ENCODE results near the gene IFI35. TPM values are rescaled to one million over a fixed set of nuclear protein-coding genes. Genes with fewer than 3 reads are reported as not detected.
"Not testable (repeated sequence)": the region's sequence is repeated elsewhere in the genome, so short reads cannot be mapped to it uniquely, and the experiment has no call there.

Gene IFI35
- total RNA-seq, 1 experiment from 2014 or later, result 9.4 TPM

- Mint-ChIP-seq H3K9me3 (ENCODE audit: unreplicated experiment) (peaks cover 13% of the 10 kb centered on the region), H3K36me3 (ENCODE audit: insufficient read depth, unreplicated experiment) (peaks cover 15% of the 10 kb centered on the region), H3K27me3 (ENCODE audit: insufficient read depth, unreplicated experiment) (no peaks in the 10 kb centered on the region), H3K27ac (ENCODE audit: unreplicated experiment) (no peak overlapping the region), H3K4me1 (ENCODE audit: low read depth, unreplicated experiment) (peaks cover 5% of the 10 kb centered on the region), H3K4me3 (ENCODE audit: unreplicated experiment) (no peak overlapping the region)
- no peak for DNase-seq
- H3K4me3 ChIP-seq (ENCODE audit: low read depth, low read length), result no peak overlapping the region
- TF ChIP-seq CTCF (IDR thresholded peaks at IDR 0.05; ENCODE audit: insufficient read depth in 1 of 2, low read depth in 1 of 2, low read length in 1 of 2, severe bottlenecking in 1 of 2, unreplicated experiment in 1 of 2), result no peak
- H3K27me3 ChIP-seq (replicated peaks; ENCODE audit: control insufficient read depth, insufficient read depth, low read length), result no peaks in the 10 kb centered on the region
- BruUV-seq (replicated peaks), result no TSS peak
- no peaks in the 10 kb centered on the region for H3K9me3 ChIP-seq
- CTCF ChIA-PET, result no interaction called here
- H3K4me1 ChIP-seq, result no peaks in the 10 kb centered on the region
- intact Hi-C loops (cut with micrococcal nuclease; ENCODE audit: unreplicated experiment), result no loop called here
- POLR2A ChIA-PET, result no interaction called here
- no peaks in the 10 kb centered on the region for H3K36me3 ChIP-seq (ENCODE audit: control insufficient read depth, insufficient read depth, low read length)
Measured at GRCh38 chr17:42975265-42975664, 31.3 kb upstream of the IFI35 start.

GRCh38 chr17:42975701-42976100, 30.9 kb upstream of the IFI35 start:
- CTCF ChIA-PET; H3K9me3 ChIP-seq; intact Hi-C loops (cut with micrococcal nuclease; ENCODE audit: unreplicated experiment); H3K27me3 Mint-ChIP-seq (ENCODE audit: insufficient read depth, unreplicated experiment); H3K4me3 ChIP-seq (ENCODE audit: low read depth, low read length); BruUV-seq (replicated peaks); H3K4me3 Mint-ChIP-seq (ENCODE audit: unreplicated experiment); H3K27ac Mint-ChIP-seq (ENCODE audit: unreplicated experiment); H3K4me1 ChIP-seq; H3K4me1 Mint-ChIP-seq (ENCODE audit: low read depth, unreplicated experiment); DNase-seq; H3K36me3 ChIP-seq (ENCODE audit: control insufficient read depth, insufficient read depth, low read length); H3K27me3 ChIP-seq (replicated peaks; ENCODE audit: control insufficient read depth, insufficient read depth, low read length): not testable (repeated sequence)
- peaks cover 13% of the 10 kb centered on the region for H3K9me3 Mint-ChIP-seq (ENCODE audit: unreplicated experiment)
- peaks cover 20% of the 10 kb centered on the region for H3K36me3 Mint-ChIP-seq (ENCODE audit: insufficient read depth, unreplicated experiment)
- POLR2A ChIA-PET, result interaction anchor here (0.7 kb wide), 1 partner anchor 22 kb away, joined by 3 read pairs; no protein-coding TSS in a partner anchor

GRCh38 chr17:42979511-42980273, 26.9 kb upstream of the IFI35 start, which contains the start of gene PTGES3L:
Gene PTGES3L (minus strand): TSS chr17:42980080. CDS start chr17:42980053, 27 bp downstream.
- ChIA-PET POLR2A (interaction anchor here (2.7 kb wide), 1 partner anchor 18 kb away, joined by 21 read pairs; the partner anchor contains the start of gene RPL27), CTCF (interaction anchor here (0.5 to 1.2 kb wide), 2 partner anchors 16 to 24 kb away, joined by 3 read pairs; partner anchors contain the start of gene AARSD1)
- H3K27me3 Mint-ChIP-seq (ENCODE audit: insufficient read depth, unreplicated experiment), result no peaks in the 10 kb centered on the region
- Histone ChIP-seq H3K27me3 (replicated peaks; ENCODE audit: control insufficient read depth, insufficient read depth, low read length) (no peaks in the 10 kb centered on the region), H3K4me1 (peaks cover 7% of the 10 kb centered on the region; the same call in 1 of the 2 replicates), H3K9me3 (no peaks in the 10 kb centered on the region), H3K36me3 (ENCODE audit: control insufficient read depth, insufficient read depth, low read length) (no peaks in the 10 kb centered on the region), H3K4me3 (ENCODE audit: low read depth, low read length) (peak within 1 kb of the TSS; percentile 100)
- peak within 1 kb of the TSS; percentile 100 for H3K4me3 Mint-ChIP-seq (ENCODE audit: unreplicated experiment)
- BruUV-seq (replicated peaks), result TSS peak; percentile 44
- peak within 1 kb of the TSS; percentile 96 for H3K27ac Mint-ChIP-seq (ENCODE audit: unreplicated experiment)
- no peak for TF ChIP-seq CTCF (IDR thresholded peaks at IDR 0.05; ENCODE audit: insufficient read depth in 1 of 2, low read depth in 1 of 2, low read length in 1 of 2, severe bottlenecking in 1 of 2, unreplicated experiment in 1 of 2)
- peaks cover 39% of the 10 kb centered on the region for H3K36me3 Mint-ChIP-seq (ENCODE audit: insufficient read depth, unreplicated experiment)
- peak; percentile 60 to 64 for DNase-seq
- peaks cover 13% of the 10 kb centered on the region for H3K9me3 Mint-ChIP-seq (ENCODE audit: unreplicated experiment)
- H3K4me1 Mint-ChIP-seq (ENCODE audit: low read depth, unreplicated experiment), result peaks cover 12% of the 10 kb centered on the region
- intact Hi-C loops (cut with micrococcal nuclease; ENCODE audit: unreplicated experiment), result loop anchor here (1.0 to 2.0 kb wide), 3 partner anchors 15 to 46 kb away; partner anchors contain the start of genes AARSD1 and RPL27

All from Caco-2 (cell line).